ENCODE data around the gene NXPH3.

DNA sequence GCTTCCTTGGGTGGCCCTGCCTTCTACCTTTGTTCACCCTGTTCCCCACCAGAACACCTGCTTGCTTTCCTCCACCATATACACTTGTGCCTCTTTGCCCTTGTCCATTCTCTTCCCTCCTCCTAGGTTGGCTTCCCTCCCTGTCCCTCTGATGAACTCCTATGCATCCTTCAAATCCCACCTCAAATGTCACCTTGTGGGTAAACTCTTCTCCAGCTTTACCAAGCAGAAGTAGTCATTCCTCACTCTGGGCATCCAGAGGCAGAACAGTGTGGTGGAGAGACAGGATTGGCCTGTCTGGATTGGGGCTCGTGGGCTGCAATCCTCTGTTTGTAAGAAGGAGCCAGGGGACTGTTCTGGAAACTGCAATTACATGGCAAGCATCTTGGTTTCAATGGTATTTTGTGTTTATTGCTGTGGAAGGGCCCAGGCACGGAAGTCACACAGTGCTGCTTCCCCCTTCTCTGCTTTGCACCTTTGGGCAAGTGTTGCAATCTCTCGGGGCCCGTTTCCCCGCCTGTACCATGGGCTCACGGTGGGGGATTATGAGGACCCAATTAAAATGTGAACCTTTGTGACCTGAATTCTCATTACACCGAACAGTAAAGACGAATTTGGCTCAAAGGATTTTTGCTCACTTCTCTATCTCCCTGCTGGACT, 21.9 kb upstream of the NXPH3 start:
- TF ChIP-seq, protein P1, sequence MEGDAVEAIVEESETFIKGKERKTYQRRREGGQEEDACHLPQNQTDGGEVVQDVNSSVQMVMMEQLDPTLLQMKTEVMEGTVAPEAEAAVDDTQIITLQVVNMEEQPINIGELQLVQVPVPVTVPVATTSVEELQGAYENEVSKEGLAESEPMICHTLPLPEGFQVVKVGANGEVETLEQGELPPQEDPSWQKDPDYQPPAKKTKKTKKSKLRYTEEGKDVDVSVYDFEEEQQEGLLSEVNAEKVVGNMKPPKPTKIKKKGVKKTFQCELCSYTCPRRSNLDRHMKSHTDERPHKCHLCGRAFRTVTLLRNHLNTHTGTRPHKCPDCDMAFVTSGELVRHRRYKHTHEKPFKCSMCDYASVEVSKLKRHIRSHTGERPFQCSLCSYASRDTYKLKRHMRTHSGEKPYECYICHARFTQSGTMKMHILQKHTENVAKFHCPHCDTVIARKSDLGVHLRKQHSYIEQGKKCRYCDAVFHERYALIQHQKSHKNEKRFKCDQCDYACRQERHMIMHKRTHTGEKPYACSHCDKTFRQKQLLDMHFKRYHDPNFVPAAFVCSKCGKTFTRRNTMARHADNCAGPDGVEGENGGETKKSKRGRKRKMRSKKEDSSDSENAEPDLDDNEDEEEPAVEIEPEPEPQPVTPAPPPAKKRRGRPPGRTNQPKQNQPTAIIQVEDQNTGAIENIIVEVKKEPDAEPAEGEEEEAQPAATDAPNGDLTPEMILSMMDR (IDR thresholded peaks at IDR 0.05; ENCODE audit: low read length): no peak
- TF ChIP-seq EZH2 (IDR thresholded peaks at IDR 0.05; ENCODE audit: borderline replicate concordance, low read length): no peak

Data from OCI-LY1 (cell line).